Activated CD4-positive, alpha-beta T cell treated with anti-CD3 and anti-CD28 coated beads for 24 hours (primary cell): Measurements from ENCODE around the gene SULF2.
"Not testable (repeated sequence)": the region's sequence is repeated elsewhere in the genome, so short reads cannot be mapped to it uniquely, and the experiment has no call there.

Experiments
- DNase-seq, 2 donors: peaks; one replicate each; pipeline ENCODE4 v3.0.0-alpha.2; 2020; ENCODE audit warnings: low read depth in 2 of 2

Gene SULF2

GRCh38 chr20:47804972-47805371 is 19.7 kb upstream of the SULF2 start:
- DNase-seq, result not testable (repeated sequence)

- DNase-seq, result not testable (repeated sequence)
Observed at GRCh38 chr20:47804224-47804825, 19.0 kb upstream of the SULF2 start.

GRCh38 chr20:47802975-47803374 is 17.7 kb upstream of the SULF2 start:
- DNase-seq, result no peak

GRCh38 chr20:47802226-47802920 is 17.1 kb upstream of the SULF2 start:
- DNase-seq, result no peak

GRCh38 chr20:47801759-47802158 is 16.5 kb upstream of the SULF2 start:
- no peak for DNase-seq

GRCh38 chr20:47801079-47801478 is 15.8 kb upstream of the SULF2 start:
- no peak for DNase-seq

GRCh38 chr20:47800623-47801022 is 15.3 kb upstream of the SULF2 start:
- DNase-seq, result no peak

- DNase-seq, result no peak
Observed at GRCh38 chr20:47799116-47799715, 13.9 kb upstream of the SULF2 start.

GRCh38 chr20:47796971-47797370 is 11.7 kb upstream of the SULF2 start:
- DNase-seq, result no peak

- no peak for DNase-seq
Observed at GRCh38 chr20:47795214-47795907, 10.1 kb upstream of the SULF2 start.

GRCh38 chr20:47794264-47794663 is 9.0 kb upstream of the SULF2 start:
- not testable (repeated sequence) for DNase-seq

GRCh38 chr20:47792021-47792618 is 6.8 kb upstream of the SULF2 start:
- DNase-seq, result no peak

- DNase-seq, result no peak
Observed at GRCh38 chr20:47791084-47791599, 5.9 kb upstream of the SULF2 start.

GRCh38 chr20:47790580-47790965 is 5.3 kb upstream of the SULF2 start:
- no peak for DNase-seq

- DNase-seq, result no peak
Observed at GRCh38 chr20:47789764-47790579, 4.7 kb upstream of the SULF2 start.

- no peak for DNase-seq
Observed at GRCh38 chr20:47789081-47789763, 3.9 kb upstream of the SULF2 start.

- DNase-seq, result no peak
Observed at GRCh38 chr20:47788741-47789080, 3.4 kb upstream of the SULF2 start.

- no peak for DNase-seq
Observed at GRCh38 chr20:47786765-47787107, 1.5 kb upstream of the SULF2 start.

- DNase-seq, result no peak
Observed at GRCh38 chr20:47785854-47786764, 828 bp upstream of the SULF2 start.
